SU-DHL-6 (cell line): ENCODE measurements around the gene C1orf210.

Experiments
- H2AFZ ChIP-seq: fragments of 200-600 bp; sonication (generic); 2 replicates; pipeline ENCODE4 v1.6.1; 2014; ENCODE audit warnings: low read depth, mild to moderate bottlenecking, moderate library complexity, mixed read lengths, antibody characterized with exemption, low read length; ENCODE audit not compliant: severe bottlenecking
- H3F3A ChIP-seq: fragments of 200-600 bp; shearing (Covaris generic); 2 replicates; pipeline ENCODE4 v1.6.0; 2016; ENCODE audit warnings: antibody characterized with exemption, mild to moderate bottlenecking; ENCODE audit not compliant: insufficient read depth
- H3K27ac ChIP-seq: fragments of 200-600 bp; sonication (generic); 2 replicates; pipeline ENCODE4 v1.5.1; 2016; ENCODE audit warnings: low read depth, mild to moderate bottlenecking, low read length, moderate library complexity, mixed read lengths
- H3K27me3 ChIP-seq: fragments of 200-600 bp; sonication (generic), shearing (Covaris generic); 2 replicates; pipeline ENCODE4 v1.6.0; 2014; ENCODE audit warnings: mild to moderate bottlenecking, low read length
- H3K36me3 ChIP-seq: fragments of 200-600 bp; sonication (generic); 2 replicates; pipeline ENCODE4 v1.6.1; 2014; ENCODE audit warnings: mild to moderate bottlenecking, low read length, mixed read lengths
- H3K4me2 ChIP-seq: fragments of 300-600, 200-600 bp; shearing (Covaris generic), sonication (generic); 2 replicates; pipeline ENCODE4 v1.6.0; 2014; ENCODE audit warnings: low read length, low read depth, mild to moderate bottlenecking; ENCODE audit not compliant: poor library complexity, severe bottlenecking
- H3K4me3 ChIP-seq: fragments of 200-600 bp; sonication (generic); 2 replicates; pipeline ENCODE4 v1.5.1; 2014; ENCODE audit warnings: antibody characterized with exemption, low read length, mild to moderate bottlenecking, mixed read lengths; ENCODE audit not compliant: insufficient read depth, poor library complexity, severe bottlenecking
- H3K79me2 ChIP-seq: fragments of 200-600 bp; sonication (generic); 2 replicates; pipeline ENCODE4 v1.6.1; 2014; ENCODE audit warnings: mild to moderate bottlenecking, low read length, moderate library complexity; ENCODE audit not compliant: insufficient read depth
- H3K9ac ChIP-seq: fragments of 200-600 bp; sonication (generic); 2 replicates; pipeline ENCODE4 v1.7.0; 2014; ENCODE audit warnings: mild to moderate bottlenecking, low read length
- H3K9me2 ChIP-seq: fragments of 200-600 bp; sonication (generic); replicated peaks from 2 replicates; pipeline ENCODE4 v1.6.1; 2014; ENCODE audit warnings: low read length; ENCODE audit not compliant: insufficient read depth
- H3K9me3 ChIP-seq: fragments of 200-600 bp; sonication (generic); 2 replicates; pipeline ENCODE4 v1.6.1; 2014; ENCODE audit warnings: low read length, mixed read lengths; ENCODE audit not compliant: insufficient read depth
- H4K20me1 ChIP-seq: fragments of 200-600 bp; sonication (generic); 2 replicates; pipeline ENCODE4 v1.6.1; 2014; ENCODE audit warnings: low read depth, mild to moderate bottlenecking, antibody characterized with exemption, low read length, moderate library complexity, mixed read lengths
- EZH2phosphoT487 ChIP-seq: fragments of 200-600 bp; sonication (generic), shearing (Covaris generic); conservative IDR thresholded peaks from 2 replicates; pipeline ENCODE4 v1.6.1; 2018; ENCODE audit warnings: mild to moderate bottlenecking, antibody characterized with exemption, low read length, moderate library complexity, mixed read lengths
- TF ChIP-seq, protein P1 (sequence below): fragments of 200-600 bp; sonication (generic); IDR thresholded peaks from one replicate; pipeline ENCODE4 v1.5.1; 2017; ENCODE audit warnings: antibody characterized with exemption, mild to moderate bottlenecking, low read length, moderate library complexity; ENCODE audit not compliant: insufficient read depth, poor library complexity, severe bottlenecking

The C1orf210 gene

DNA sequence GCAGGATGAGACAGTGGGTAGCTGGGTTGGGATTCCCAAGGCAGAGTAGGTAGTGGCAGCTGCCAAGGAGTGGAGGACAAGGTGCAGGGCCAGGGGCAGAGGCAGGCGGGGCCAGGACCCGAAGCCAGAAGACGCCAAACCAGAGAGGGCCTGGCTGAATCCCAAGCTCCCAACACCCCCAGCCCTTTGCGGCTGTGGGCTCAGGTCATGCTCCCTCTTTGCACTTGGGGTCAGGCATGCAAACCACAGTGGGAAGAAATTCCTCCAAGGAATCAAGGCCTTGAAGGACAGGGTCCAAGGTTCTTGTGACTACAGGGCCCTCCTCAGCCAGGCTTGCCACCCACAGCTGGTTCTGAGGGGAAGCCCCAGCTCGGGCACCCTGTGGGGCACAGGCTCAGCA is 6.2 kb downstream of the C1orf210 start:
- no peak for TF ChIP-seq EZH2phosphoT487
- TF ChIP-seq, protein P1, sequence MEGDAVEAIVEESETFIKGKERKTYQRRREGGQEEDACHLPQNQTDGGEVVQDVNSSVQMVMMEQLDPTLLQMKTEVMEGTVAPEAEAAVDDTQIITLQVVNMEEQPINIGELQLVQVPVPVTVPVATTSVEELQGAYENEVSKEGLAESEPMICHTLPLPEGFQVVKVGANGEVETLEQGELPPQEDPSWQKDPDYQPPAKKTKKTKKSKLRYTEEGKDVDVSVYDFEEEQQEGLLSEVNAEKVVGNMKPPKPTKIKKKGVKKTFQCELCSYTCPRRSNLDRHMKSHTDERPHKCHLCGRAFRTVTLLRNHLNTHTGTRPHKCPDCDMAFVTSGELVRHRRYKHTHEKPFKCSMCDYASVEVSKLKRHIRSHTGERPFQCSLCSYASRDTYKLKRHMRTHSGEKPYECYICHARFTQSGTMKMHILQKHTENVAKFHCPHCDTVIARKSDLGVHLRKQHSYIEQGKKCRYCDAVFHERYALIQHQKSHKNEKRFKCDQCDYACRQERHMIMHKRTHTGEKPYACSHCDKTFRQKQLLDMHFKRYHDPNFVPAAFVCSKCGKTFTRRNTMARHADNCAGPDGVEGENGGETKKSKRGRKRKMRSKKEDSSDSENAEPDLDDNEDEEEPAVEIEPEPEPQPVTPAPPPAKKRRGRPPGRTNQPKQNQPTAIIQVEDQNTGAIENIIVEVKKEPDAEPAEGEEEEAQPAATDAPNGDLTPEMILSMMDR = no peak
- H3K27ac ChIP-seq = no peak overlapping the region
- no peak overlapping the region for H3K4me2 ChIP-seq
- H3K36me3 ChIP-seq = no peaks in the 10 kb centered on the region
- no peaks in the 10 kb centered on the region for H3K9me3 ChIP-seq
- no peak overlapping the region for H2AFZ ChIP-seq
- H3K4me3 ChIP-seq = no peak overlapping the region
- no peaks in the 10 kb centered on the region for H3F3A ChIP-seq
- no peaks in the 10 kb centered on the region for H3K79me2 ChIP-seq
- no peaks in the 10 kb centered on the region for H4K20me1 ChIP-seq
- H3K9me2 ChIP-seq = no peaks in the 10 kb centered on the region
- H3K9ac ChIP-seq = no peak overlapping the region
- H3K27me3 ChIP-seq = no peaks in the 10 kb centered on the region

DNA sequence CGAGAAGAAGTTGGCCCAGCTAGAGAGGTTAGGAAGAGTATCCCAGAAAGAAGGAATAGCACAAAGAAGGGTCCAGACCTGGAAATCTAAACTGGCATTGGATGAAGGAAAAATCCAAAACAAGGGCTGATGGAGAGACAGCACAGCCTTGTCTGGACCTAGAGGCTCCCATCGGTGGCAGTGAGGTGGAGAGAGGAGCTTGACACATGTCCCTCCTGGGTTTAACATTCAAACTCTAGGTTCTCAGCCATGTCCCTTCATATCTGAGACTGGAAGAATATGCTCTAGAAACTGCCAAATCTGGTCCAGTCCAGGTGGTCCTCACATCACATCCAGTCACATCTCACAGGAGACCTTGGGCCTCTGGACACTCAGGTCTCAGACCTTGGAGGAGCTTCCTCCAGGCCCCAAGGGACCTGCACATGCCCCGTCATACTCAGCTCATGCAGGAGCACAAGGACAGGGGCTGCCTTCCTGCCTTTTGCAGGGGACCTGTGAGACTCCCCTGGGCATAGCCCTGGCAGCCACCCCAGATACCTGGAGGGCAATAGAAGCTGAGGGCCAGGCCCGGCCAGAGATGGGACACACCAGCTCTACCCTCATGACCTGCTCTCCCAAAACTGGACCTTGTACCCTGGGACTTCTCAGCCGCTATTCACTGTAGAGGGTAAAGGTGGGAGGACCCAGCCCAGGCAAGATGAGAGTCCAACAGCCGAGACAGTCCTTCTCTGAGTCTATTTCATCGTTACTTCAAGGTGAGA is 8.1 kb downstream of the C1orf210 start:
- H3K79me2 ChIP-seq = no peaks in the 10 kb centered on the region
- no peaks in the 10 kb centered on the region for H3K9me3 ChIP-seq
- no peak overlapping the region for H3K4me3 ChIP-seq
- H3K4me2 ChIP-seq = no peak overlapping the region
- H3K9ac ChIP-seq = no peak overlapping the region
- H3K36me3 ChIP-seq = no peaks in the 10 kb centered on the region
- TF ChIP-seq, protein P1 = no peak
- no peak for TF ChIP-seq EZH2phosphoT487
- no peaks in the 10 kb centered on the region for H3K9me2 ChIP-seq
- H3F3A ChIP-seq = no peaks in the 10 kb centered on the region
- H3K27me3 ChIP-seq = no peaks in the 10 kb centered on the region
- H3K27ac ChIP-seq = no peak overlapping the region
- H4K20me1 ChIP-seq = no peaks in the 10 kb centered on the region
- no peak overlapping the region for H2AFZ ChIP-seq

DNA sequence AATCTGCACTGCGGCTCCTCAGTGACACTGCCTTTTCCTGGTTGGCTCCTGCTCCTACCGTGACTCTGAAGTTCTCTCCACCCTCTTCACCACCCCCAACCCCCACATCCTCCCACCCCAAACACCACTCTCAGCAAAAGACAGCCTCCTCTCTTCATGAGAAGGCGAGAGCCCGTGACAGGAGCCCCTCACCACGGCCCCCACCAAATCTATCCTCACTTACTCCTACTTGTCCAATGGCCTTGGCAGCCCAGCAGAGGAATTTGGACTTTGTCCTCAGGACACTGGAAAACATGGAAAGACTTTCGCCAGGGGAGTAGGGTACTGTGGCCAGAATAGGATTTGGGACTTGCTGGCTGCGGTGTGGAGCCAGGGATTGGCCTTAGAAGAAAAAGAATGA is 8.7 kb downstream of the C1orf210 start:
- no peak overlapping the region for H3K9ac ChIP-seq

More for the DNA sequence above, 8.7 kb downstream of the C1orf210 start:
- Histone ChIP-seq H3K9me2 (no peaks in the 10 kb centered on the region), H3K27me3 (no peaks in the 10 kb centered on the region), H3K79me2 (no peaks in the 10 kb centered on the region), H4K20me1 (no peaks in the 10 kb centered on the region), H3K4me2 (no peak overlapping the region), H3K27ac (no peak overlapping the region), H3K36me3 (no peaks in the 10 kb centered on the region), H3K4me3 (no peak overlapping the region), H2AFZ (no peak overlapping the region), H3F3A (no peaks in the 10 kb centered on the region), H3K9me3 (no peaks in the 10 kb centered on the region)
- TF ChIP-seq, protein P1 = no peak
- TF ChIP-seq EZH2phosphoT487 = no peak
